Caco-2 (cell line): ENCODE results near the gene BAZ2B. TPM values are rescaled to one million over a fixed set of nuclear protein-coding genes. Genes with fewer than 3 reads are reported as not detected.

ENCODE experiments used
- BruUV-seq: library from RNA; stranded (reverse); fragments of 400-500 nt; replicated peaks from 2 replicates; lab custom pipeline; 2021; lab: Mats Ljungman, UMichigan
- CTCF ChIA-PET: fragments of 300-600 bp; sonication (Branson Sonifier 250); formaldehyde crosslinking; loops from one replicate; lab custom pipeline; 2022; ENCODE audit warnings: antibody characterized with exemption; lab: Charles Lee
- POLR2A ChIA-PET: fragments of 300-600 bp; sonication (Branson Sonifier 250); formaldehyde crosslinking; loops from one replicate; lab custom pipeline; 2022; ENCODE audit warnings: antibody characterized with exemption; lab: Charles Lee
- DNase-seq, 2 experiments: peaks; one replicate each; pipeline versions ENCODE4 v3.0.0 to v3.0.0-alpha.2; 2020 to 2022
- H3K27me3 ChIP-seq: replicated peaks from 2 replicates; pipeline ENCODE4 v1.6.0; 2011; ENCODE audit warnings: low read length; ENCODE audit not compliant: control insufficient read depth, insufficient read depth
- H3K36me3 ChIP-seq: 2 replicates; pipeline ENCODE4 v1.5.1; 2011; ENCODE audit warnings: low read length; ENCODE audit not compliant: control insufficient read depth, insufficient read depth
- H3K4me1 ChIP-seq: fragments of 250-450 bp; sonication (Bioruptor Pico); 2 replicates; pipeline ENCODE4 v1.5.1; 2020; ENCODE audit warnings: mild to moderate bottlenecking
- H3K4me3 ChIP-seq: 2 replicates; pipeline ENCODE4 v1.5.1; 2011; ENCODE audit warnings: low read depth, mild to moderate bottlenecking, control low read depth, low read length
- H3K9me3 ChIP-seq: fragments of 250-450 bp; sonication (Bioruptor Pico); 2 replicates; pipeline ENCODE4 v1.5.1; 2020; ENCODE audit warnings: mild to moderate bottlenecking, moderate library complexity
- H3K27ac Mint-ChIP-seq: one replicate; pipeline ENCODE4 v1.8.0; 2022; ENCODE audit warnings: mixed read lengths; ENCODE audit not compliant: unreplicated experiment
- H3K27me3 Mint-ChIP-seq: one replicate; pipeline ENCODE4 v1.8.0; 2022; ENCODE audit warnings: mixed read lengths; ENCODE audit not compliant: insufficient read depth, unreplicated experiment
- H3K36me3 Mint-ChIP-seq: one replicate; pipeline ENCODE4 v1.8.0; 2022; ENCODE audit warnings: mild to moderate bottlenecking, mixed read lengths; ENCODE audit not compliant: insufficient read depth, unreplicated experiment
- H3K4me1 Mint-ChIP-seq: one replicate; pipeline ENCODE4 v1.8.0; 2022; ENCODE audit warnings: low read depth, mixed read lengths; ENCODE audit not compliant: unreplicated experiment
- H3K4me3 Mint-ChIP-seq: one replicate; pipeline ENCODE4 v1.8.0; 2022; ENCODE audit warnings: mild to moderate bottlenecking, moderate library complexity, mixed read lengths; ENCODE audit not compliant: unreplicated experiment
- H3K9me3 Mint-ChIP-seq: one replicate; pipeline ENCODE4 v1.8.0; 2022; ENCODE audit warnings: mixed read lengths; ENCODE audit not compliant: unreplicated experiment
- intact Hi-C: fragments of 100-400 bp; cut with micrococcal nuclease; formaldehyde crosslinking; loops from one replicate; pipeline ENCODE4 v1.10.0; 2022; ENCODE audit not compliant: unreplicated experiment
- total RNA-seq: library from RNA; stranded (reverse); gene quantifications from 2 replicates; pipeline ENCODE4 v1.2.3, GENCODE V29; 2022
- TF ChIP-seq, protein P1 (sequence below), 2 experiments: fragments of 200-600 bp in 1 of 2; IDR thresholded peaks; 1 replicate in 1 of 2; 2 replicates in 1 of 2; pipeline versions ENCODE4 v1.5.1 to v1.8.0; 2011 to 2022; ENCODE audit warnings: antibody characterized with exemption in 1 of 2, control low read depth in 1 of 2, inconsistent platforms in 1 of 2, low read depth in 1 of 2, low read length in 1 of 2, mild to moderate bottlenecking in 1 of 2, moderate library complexity in 1 of 2; ENCODE audit not compliant: insufficient read depth in 1 of 2, severe bottlenecking in 1 of 2, unreplicated experiment in 1 of 2

The BAZ2B gene
- total RNA-seq, 1 experiment from 2014 or later: 32.9 TPM

DNA sequence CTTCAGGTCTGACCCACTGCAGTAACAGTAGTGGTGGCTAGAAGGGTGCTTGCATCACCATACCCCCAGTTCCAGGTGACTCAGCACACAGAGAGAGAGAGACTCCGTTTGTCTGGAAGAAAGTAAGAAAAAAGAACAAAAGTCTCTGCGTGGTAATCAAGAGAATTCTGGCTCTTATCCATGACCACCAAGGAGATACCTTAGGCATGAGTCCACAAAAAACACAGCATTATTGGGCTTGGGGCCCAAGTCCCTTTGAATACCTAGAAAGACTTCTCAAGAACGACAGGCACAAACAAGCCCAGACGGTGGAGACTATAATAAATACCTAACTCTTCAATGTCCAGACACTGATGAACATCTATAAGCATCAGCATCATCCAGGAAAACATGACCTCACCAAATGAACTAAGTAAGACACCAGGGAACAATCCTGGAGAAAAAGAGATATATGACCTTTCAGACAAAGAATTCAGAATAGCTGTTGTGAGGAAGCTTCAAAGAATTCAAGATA is 21.7 kb upstream of the BAZ2B start:
- Histone ChIP-seq H3K27me3 (no peaks in the 10 kb centered on the region), H3K36me3 (no peaks in the 10 kb centered on the region), H3K9me3 (peaks cover 13% of the 10 kb centered on the region), H3K4me3 (no peak overlapping the region), H3K4me1 (peaks cover 14% of the 10 kb centered on the region)
- ChIA-PET POLR2A (interaction anchor here (0.8 kb wide), 1 partner anchor 23 kb away, joined by 9 read pairs; no protein-coding TSS in a partner anchor), CTCF (no interaction called here)
- H3K27ac Mint-ChIP-seq: peak overlapping the region; percentile 48
- no peaks in the 10 kb centered on the region for H3K27me3 Mint-ChIP-seq
- H3K4me1 Mint-ChIP-seq: peaks cover 25% of the 10 kb centered on the region
- no peaks in the 10 kb centered on the region for H3K36me3 Mint-ChIP-seq
- DNase-seq: peak; percentile 37 to 59
- no TSS peak for BruUV-seq
- H3K9me3 Mint-ChIP-seq: peaks cover 35% of the 10 kb centered on the region
- intact Hi-C loops: no loop called here
- no peak overlapping the region for H3K4me3 Mint-ChIP-seq
- TF ChIP-seq, protein P1, sequence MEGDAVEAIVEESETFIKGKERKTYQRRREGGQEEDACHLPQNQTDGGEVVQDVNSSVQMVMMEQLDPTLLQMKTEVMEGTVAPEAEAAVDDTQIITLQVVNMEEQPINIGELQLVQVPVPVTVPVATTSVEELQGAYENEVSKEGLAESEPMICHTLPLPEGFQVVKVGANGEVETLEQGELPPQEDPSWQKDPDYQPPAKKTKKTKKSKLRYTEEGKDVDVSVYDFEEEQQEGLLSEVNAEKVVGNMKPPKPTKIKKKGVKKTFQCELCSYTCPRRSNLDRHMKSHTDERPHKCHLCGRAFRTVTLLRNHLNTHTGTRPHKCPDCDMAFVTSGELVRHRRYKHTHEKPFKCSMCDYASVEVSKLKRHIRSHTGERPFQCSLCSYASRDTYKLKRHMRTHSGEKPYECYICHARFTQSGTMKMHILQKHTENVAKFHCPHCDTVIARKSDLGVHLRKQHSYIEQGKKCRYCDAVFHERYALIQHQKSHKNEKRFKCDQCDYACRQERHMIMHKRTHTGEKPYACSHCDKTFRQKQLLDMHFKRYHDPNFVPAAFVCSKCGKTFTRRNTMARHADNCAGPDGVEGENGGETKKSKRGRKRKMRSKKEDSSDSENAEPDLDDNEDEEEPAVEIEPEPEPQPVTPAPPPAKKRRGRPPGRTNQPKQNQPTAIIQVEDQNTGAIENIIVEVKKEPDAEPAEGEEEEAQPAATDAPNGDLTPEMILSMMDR (IDR thresholded peaks at IDR 0.05; ENCODE audit: insufficient read depth in 1 of 2, low read depth in 1 of 2, low read length in 1 of 2, severe bottlenecking in 1 of 2, unreplicated experiment in 1 of 2): no peak

- Mint-ChIP-seq H3K36me3 (no peaks in the 10 kb centered on the region), H3K9me3 (peaks cover 31% of the 10 kb centered on the region), H3K4me1 (peaks cover 25% of the 10 kb centered on the region), H3K27ac (peak overlapping the region; percentile 48), H3K27me3 (no peaks in the 10 kb centered on the region), H3K4me3 (no peak overlapping the region)
- ChIA-PET CTCF (no interaction called here), POLR2A (interaction anchor here (1.4 kb wide), 1 partner anchor 22 kb away, joined by 20 read pairs; no protein-coding TSS in a partner anchor)
- no TSS peak for BruUV-seq
- TF ChIP-seq, protein P1 (IDR thresholded peaks at IDR 0.05; ENCODE audit: insufficient read depth in 1 of 2, low read depth in 1 of 2, low read length in 1 of 2, severe bottlenecking in 1 of 2, unreplicated experiment in 1 of 2): no peak
- intact Hi-C loops: no loop called here
- no peaks in the 10 kb centered on the region for H3K27me3 ChIP-seq
- DNase-seq: no peak
- peaks cover 14% of the 10 kb centered on the region for H3K4me1 ChIP-seq
- peaks cover 13% of the 10 kb centered on the region for H3K9me3 ChIP-seq
- H3K4me3 ChIP-seq: no peak overlapping the region
- no peaks in the 10 kb centered on the region for H3K36me3 ChIP-seq
Observed at GRCh38 chr2:159637240-159637639, 20.9 kb upstream of the BAZ2B start.

GRCh38 chr2:159635006-159635789 is 18.9 kb upstream of the BAZ2B start:
- intact Hi-C loops: no loop called here
- no TSS peak for BruUV-seq
- Histone ChIP-seq H3K4me1 (peaks cover 14% of the 10 kb centered on the region), H3K27me3 (no peaks in the 10 kb centered on the region), H3K4me3 (no peak overlapping the region), H3K9me3 (peaks cover 13% of the 10 kb centered on the region), H3K36me3 (no peaks in the 10 kb centered on the region)
- Mint-ChIP-seq H3K9me3 (peaks cover 23% of the 10 kb centered on the region), H3K27me3 (no peaks in the 10 kb centered on the region), H3K36me3 (no peaks in the 10 kb centered on the region), H3K4me1 (peaks cover 25% of the 10 kb centered on the region), H3K4me3 (no peak overlapping the region), H3K27ac (no peak overlapping the region)
- DNase-seq: no peak
- POLR2A ChIA-PET: no interaction called here
- TF ChIP-seq, protein P1 (IDR thresholded peaks at IDR 0.05; ENCODE audit: insufficient read depth in 1 of 2, low read depth in 1 of 2, low read length in 1 of 2, severe bottlenecking in 1 of 2, unreplicated experiment in 1 of 2): no peak
- CTCF ChIA-PET: no interaction called here
